Natural killer cell (primary cell): ENCODE measurements around the gene IGLON5. TPM values are rescaled to one million over a fixed set of nuclear protein-coding genes. Genes with fewer than 3 reads are reported as not detected.

ENCODE experiments used
- ATAC-seq, 3 donors: fragments of 150-1000 bp in 2 of 3; fragments of 200-7000 bp in 1 of 3; cut with Tn5 transposase; 1 replicate in 1 of 3; 2 replicates in 2 of 3; pipeline ENCODE4 v1.10.0; 2021; ENCODE audit warnings: mild to moderate bottlenecking in 2 of 3, moderate library complexity in 2 of 3
- DNase-seq, 2 donors: peaks; one replicate each; pipeline versions ENCODE4 v3.0.0 to v3.0.0-alpha.2; 2013 to 2021; ENCODE audit warnings: mixed read lengths in 1 of 2
- H3K27ac ChIP-seq: one replicate; pipeline ENCODE4 v1.5.1; 2013; ENCODE audit warnings: mild to moderate bottlenecking, low read length
- H3K27me3 ChIP-seq: one replicate; pipeline ENCODE4 v1.6.1; 2013; ENCODE audit warnings: low read length; ENCODE audit not compliant: control insufficient read depth, insufficient read depth
- H3K36me3 ChIP-seq: one replicate; pipeline ENCODE4 v1.6.1; 2013; ENCODE audit warnings: low read length; ENCODE audit not compliant: control insufficient read depth, insufficient read depth
- H3K4me1 ChIP-seq: one replicate; pipeline ENCODE4 v1.6.1; 2013; ENCODE audit warnings: low read length; ENCODE audit not compliant: control insufficient read depth, insufficient read depth
- H3K4me3 ChIP-seq: one replicate; pipeline ENCODE4 v1.5.1; 2013; ENCODE audit warnings: low read length
- H3K9me3 ChIP-seq: one replicate; pipeline ENCODE4 v1.6.1; 2013; ENCODE audit warnings: low read length; ENCODE audit not compliant: control insufficient read depth, insufficient read depth
- H3K27ac Mint-ChIP-seq, 2 donors: one replicate each; pipeline ENCODE4 v1.8.0; 2022; ENCODE audit warnings: mild to moderate bottlenecking in 2 of 2, mixed read lengths in 2 of 2, moderate library complexity in 1 of 2
- H3K27me3 Mint-ChIP-seq, 2 donors: one replicate each; pipeline ENCODE4 v1.8.0; 2022; ENCODE audit warnings: low read depth in 2 of 2, mixed read lengths in 2 of 2
- H3K36me3 Mint-ChIP-seq: one replicate; pipeline ENCODE4 v1.8.0; 2022; ENCODE audit warnings: mixed read lengths
- H3K4me1 Mint-ChIP-seq, 2 donors: one replicate each; pipeline ENCODE4 v1.8.0; 2022; ENCODE audit warnings: mixed read lengths in 2 of 2
- H3K4me3 Mint-ChIP-seq: one replicate; pipeline ENCODE4 v1.8.0; 2022; ENCODE audit warnings: mild to moderate bottlenecking, moderate library complexity, mixed read lengths
- H3K9me3 Mint-ChIP-seq, 2 donors: one replicate each; pipeline ENCODE4 v1.8.0; 2022; ENCODE audit warnings: mixed read lengths in 2 of 2
- CTCF ChIP-seq: fragments of 200-600 bp; IDR thresholded peaks from one replicate; pipeline ENCODE4 v1.8.0; 2022; ENCODE audit warnings: antibody characterized with exemption
- WGBS: methylation state at CpG from one replicate; pipeline ENCODE4 v1.1.7; 2013; ENCODE audit warnings: missing lambda C conversion rate; ENCODE audit not compliant: insufficient coverage; 5-methylcytosine and 5-hydroxymethylcytosine counted together
- intact Hi-C: fragments of 100-400 bp; cut with micrococcal nuclease; formaldehyde crosslinking; loops from one replicate; pipeline ENCODE4 v1.14.2; 2022
- total RNA-seq, 4 donors: library from RNA; stranded (reverse); fragments of 120-200 nt in 1 of 4; gene quantifications; one replicate each; pipeline versions ENCODE4 v1.2.3 to v1.2.4, GENCODE V29; 2013 to 2022

The IGLON5 gene
- total RNA-seq, 3 donors from 2014 or later (not counting 1 experiment from before 2014, with no cell fraction given) = not detected

DNA sequence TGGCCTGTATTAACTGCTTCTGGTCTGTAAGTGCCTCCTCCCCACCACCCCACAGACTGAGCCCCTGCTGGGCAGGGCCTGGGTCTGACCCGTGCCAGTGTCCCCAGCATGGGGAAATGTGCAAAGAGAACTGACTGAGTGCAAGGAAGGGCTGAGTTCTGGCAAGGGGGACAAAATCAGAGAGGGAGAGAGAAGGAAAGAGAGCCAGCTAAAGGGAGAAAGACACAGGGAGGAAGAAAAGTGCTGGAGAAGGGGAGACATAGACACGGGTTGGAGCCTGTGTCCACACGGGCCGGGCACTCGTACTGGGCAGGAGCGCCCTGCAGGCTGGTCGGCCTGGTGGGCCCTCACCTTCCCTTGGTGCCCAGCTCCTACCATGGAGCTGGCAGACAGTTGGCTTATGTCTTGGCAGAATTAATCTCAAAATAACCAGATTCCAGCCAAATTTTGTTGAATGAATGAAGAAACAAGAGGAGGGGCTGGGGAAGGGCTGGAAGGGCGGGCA lies 59.8 kb downstream of the IGLON5 start:
- Histone ChIP-seq H3K9me3 (no peaks in the 10 kb centered on the region), H3K4me3 (peak overlapping the region; percentile 95), H3K27me3 (no peaks in the 10 kb centered on the region), H3K27ac (peak overlapping the region; percentile 96), H3K4me1 (peaks cover 95% of the 10 kb centered on the region), H3K36me3 (peaks cover 7% of the 10 kb centered on the region)
- H3K4me1 Mint-ChIP-seq = peaks cover 66 to 85% of the 10 kb centered on the region in 2 donors
- H3K27ac Mint-ChIP-seq = peak overlapping the region; percentile 88 to 94
- peak overlapping the region; percentile 98 for H3K4me3 Mint-ChIP-seq
- 39% methylated on average over 8 of the region's 8 CpGs for WGBS
- H3K9me3 Mint-ChIP-seq = no peaks in the 10 kb centered on the region
- no peak for ATAC-seq
- intact Hi-C loops = no loop called here
- peaks cover 18% of the 10 kb centered on the region for H3K36me3 Mint-ChIP-seq
- TF ChIP-seq CTCF = no peak
- no peaks in the 10 kb centered on the region for H3K27me3 Mint-ChIP-seq
- DNase-seq = no peak

DNA sequence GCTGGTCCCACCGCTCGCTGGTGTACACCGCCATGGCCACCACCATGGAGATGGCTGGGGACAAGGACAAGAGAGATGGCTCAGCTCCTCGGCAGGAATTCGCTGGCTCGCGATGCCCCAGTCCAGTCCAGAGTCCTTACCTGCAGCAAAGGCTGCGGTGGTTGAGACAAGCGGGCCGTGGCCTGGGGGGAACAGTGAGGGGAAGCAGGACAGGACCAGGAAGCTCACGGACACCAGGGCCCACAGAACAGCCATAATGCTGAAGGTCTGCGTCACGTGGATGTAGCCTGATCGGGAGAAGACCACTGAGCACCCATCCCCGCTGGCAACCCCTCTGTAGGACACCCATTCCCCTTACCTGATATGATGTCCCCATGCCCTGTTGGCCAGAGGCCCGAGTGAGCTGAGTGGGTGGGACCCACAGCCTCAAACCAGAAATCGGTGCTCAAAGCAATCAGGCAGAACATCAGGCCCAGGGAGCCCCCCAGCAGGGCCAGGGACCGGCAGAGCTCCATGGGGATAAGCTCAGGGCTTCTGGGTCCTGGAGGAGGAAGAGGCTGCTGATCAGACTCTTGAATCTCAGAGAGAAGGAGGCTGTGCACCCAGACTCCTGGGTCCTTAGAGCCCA lies 60.7 kb downstream of the IGLON5 start:
- Mint-ChIP-seq H3K27me3 (no peaks in the 10 kb centered on the region), H3K36me3 (peaks cover 18% of the 10 kb centered on the region), H3K9me3 (no peaks in the 10 kb centered on the region), H3K4me3 (peak overlapping the region; percentile 98), H3K4me1 (peaks cover 65 to 85% of the 10 kb centered on the region in 2 donors), H3K27ac (peak overlapping the region; percentile 88 to 94)
- Histone ChIP-seq H3K9me3 (no peaks in the 10 kb centered on the region), H3K27me3 (no peaks in the 10 kb centered on the region), H3K4me1 (peaks cover 93% of the 10 kb centered on the region), H3K4me3 (peak overlapping the region; percentile 95), H3K27ac (peak overlapping the region; percentile 96), H3K36me3 (peaks cover 7% of the 10 kb centered on the region)
- intact Hi-C loops = loop anchor here (1.0 kb wide), 1 partner anchor 22 kb away; no protein-coding TSS in a partner anchor
- 28% methylated on average over 18 of the region's 18 CpGs for WGBS
- no peak for TF ChIP-seq CTCF
- no peak for ATAC-seq
- DNase-seq = peak in 1 of 2 donors; percentile 35

GRCh38 chr19:51372649-51373504 lies 61.4 kb downstream of the IGLON5 start, which contains the start of gene NKG7:
Gene NKG7 (minus strand): TSS chr19:51372654. CDS start chr19:51372535, 119 bp downstream.
- peak; percentile 82 to 87 for DNase-seq
- Histone ChIP-seq H3K36me3 (peaks cover 7% of the 10 kb centered on the region), H3K27me3 (no peaks in the 10 kb centered on the region), H3K4me3 (peak within 1 kb of the TSS; percentile 95), H3K9me3 (no peaks in the 10 kb centered on the region), H3K27ac (peak within 1 kb of the TSS; percentile 96), H3K4me1 (peaks cover 87% of the 10 kb centered on the region)
- intact Hi-C loops = loop anchor here (1.0 kb wide), 3 partner anchors 14 to 68 kb away; partner anchors contain the start of gene LIM2
- 13% methylated on average over 3 of the region's 9 CpGs for WGBS
- peak within 1 kb of the TSS; percentile 88 to 94 for H3K27ac Mint-ChIP-seq
- H3K4me1 Mint-ChIP-seq = peaks cover 65 to 78% of the 10 kb centered on the region in 2 donors
- TF ChIP-seq CTCF = no peak
- peak within 1 kb of the TSS; percentile 98 for H3K4me3 Mint-ChIP-seq
- H3K36me3 Mint-ChIP-seq = peaks cover 18% of the 10 kb centered on the region
- H3K9me3 Mint-ChIP-seq = no peaks in the 10 kb centered on the region
- H3K27me3 Mint-ChIP-seq = no peaks in the 10 kb centered on the region
- ATAC-seq = peak; percentile 67 to 83 (median 70)
